SK-N-SH treated with all-trans-retinoic acid at 6 μM for 48 hours (cell line): ENCODE results near the gene KLHL20.

ENCODE experiments used
- ARNTL ChIP-seq: fragments of 450-650 bp; formaldehyde crosslinking; IDR thresholded peaks from 2 replicates; pipeline ENCODE4 v1.5.0; 2020; ENCODE audit warnings: low read depth, mild to moderate bottlenecking, moderate library complexity, borderline replicate concordance
- CREB5 ChIP-seq: fragments of 250-450 bp; sonication (Bioruptor Pico); IDR thresholded peaks from 2 replicates; pipeline ENCODE4 v1.5.1; 2020; ENCODE audit warnings: low read depth, mild to moderate bottlenecking, moderate library complexity
- OSR1 ChIP-seq: fragments of 250-450 bp; sonication (Bioruptor Pico); IDR thresholded peaks from 2 replicates; pipeline ENCODE4 v1.8.0; 2022; ENCODE audit warnings: moderate library complexity, mild to moderate bottlenecking, inconsistent platforms
- PATZ1 ChIP-seq: fragments of 250-450 bp; sonication (Bioruptor Pico); IDR thresholded peaks from 2 replicates; pipeline ENCODE4 v1.8.0; 2020; ENCODE audit warnings: mild to moderate bottlenecking, moderate library complexity, borderline replicate concordance
- RARB ChIP-seq: fragments of 250-450 bp; sonication (Bioruptor Pico); IDR thresholded peaks from 2 replicates; pipeline ENCODE4 v1.8.0; 2021; ENCODE audit warnings: mild to moderate bottlenecking, moderate library complexity
- ZC3H10 ChIP-seq: fragments of 250-450 bp; sonication (Bioruptor Pico); IDR thresholded peaks from 2 replicates; pipeline ENCODE4 v1.5.1; 2021; ENCODE audit warnings: mild to moderate bottlenecking, moderate library complexity
- ZFP30 ChIP-seq: fragments of 450-650 bp; formaldehyde crosslinking; IDR thresholded peaks from 2 replicates; pipeline ENCODE4 v1.5.0; 2022; ENCODE audit warnings: mild to moderate bottlenecking, moderate library complexity
- ZNF565 ChIP-seq: fragments of 450-650 bp; formaldehyde crosslinking; conservative IDR thresholded peaks from 2 replicates; pipeline ENCODE4 v1.5.0; 2020; ENCODE audit warnings: low read depth, mild to moderate bottlenecking, moderate library complexity

- TF ChIP-seq ZFP30 (CRISPR knock-in tag) (no peak), RARB (CRISPR knock-in tag) (no peak), ARNTL (CRISPR knock-in tag) (no peak), OSR1 (CRISPR knock-in tag) (no peak), ZC3H10 (CRISPR knock-in tag) (no peak), CREB5 (CRISPR knock-in tag) (no peak), ZNF565 (CRISPR knock-in tag) (no peak), PATZ1 (no peak)
Observed at GRCh38 chr1:173693238-173693637, 21.5 kb upstream of the KLHL20 start.
